ENCODE measurements around the gene ASXL3. TPM values are rescaled to one million over a fixed set of nuclear protein-coding genes. Genes with fewer than 3 reads are reported as not detected.

ASXL3 gene
- total RNA-seq, 2 donors from 2014 or later: 1.3 to 4.4 TPM

DNA sequence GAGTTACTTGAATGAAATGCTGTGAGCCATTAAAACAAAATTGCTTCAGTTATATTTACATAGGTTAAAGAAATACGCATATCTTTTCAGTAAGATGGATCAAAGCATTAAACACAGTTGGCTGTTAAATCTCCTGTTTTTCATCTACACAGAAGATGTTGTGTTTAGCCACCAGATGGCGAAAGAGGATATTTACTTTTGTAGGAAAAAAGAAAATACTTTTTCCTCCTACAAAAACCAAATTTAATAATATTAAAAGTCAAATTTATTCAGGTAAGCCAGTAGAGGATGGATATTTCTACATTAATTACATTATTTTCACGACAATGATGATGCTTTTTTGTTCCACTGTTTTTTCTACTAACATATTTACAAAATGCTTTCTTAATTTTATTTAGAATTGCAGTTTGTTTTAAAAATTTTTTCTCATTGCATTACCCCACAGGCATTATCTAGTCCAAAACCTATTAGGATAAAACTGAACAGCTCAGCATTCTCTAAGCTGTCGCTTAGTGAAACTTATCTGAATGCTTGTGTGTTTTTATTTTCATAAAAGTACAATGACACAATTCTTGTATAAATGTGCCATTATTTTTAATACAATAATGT lies 173.7 kb downstream of the ASXL3 start:
- ATAC-seq: no peak
- intact Hi-C loops (cut with DNase I, micrococcal nuclease): no loop called here
- DNase-seq: no peak

DNA sequence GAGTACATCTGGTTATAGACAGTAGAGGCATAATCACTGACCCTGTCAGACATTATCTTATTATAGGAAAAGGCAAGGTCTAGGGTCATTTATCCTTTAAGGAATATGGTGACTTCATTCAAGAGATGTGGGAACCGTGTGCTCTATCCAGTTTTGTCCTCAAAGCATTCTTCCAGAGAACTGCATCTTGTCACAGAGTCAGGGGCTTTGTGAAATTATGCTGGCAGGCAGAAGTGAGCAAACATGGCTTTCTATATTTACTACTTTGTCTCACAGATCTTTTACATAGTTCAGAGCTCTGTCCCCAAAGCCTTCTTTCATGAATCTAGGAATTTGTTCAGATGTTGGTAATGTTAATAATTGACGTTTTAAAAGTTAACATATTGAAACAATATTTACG lies 177.4 kb downstream of the ASXL3 start:
- DNase-seq (no peak), ATAC-seq (no peak)
- intact Hi-C loops (cut with DNase I, micrococcal nuclease): no loop called here

DNA sequence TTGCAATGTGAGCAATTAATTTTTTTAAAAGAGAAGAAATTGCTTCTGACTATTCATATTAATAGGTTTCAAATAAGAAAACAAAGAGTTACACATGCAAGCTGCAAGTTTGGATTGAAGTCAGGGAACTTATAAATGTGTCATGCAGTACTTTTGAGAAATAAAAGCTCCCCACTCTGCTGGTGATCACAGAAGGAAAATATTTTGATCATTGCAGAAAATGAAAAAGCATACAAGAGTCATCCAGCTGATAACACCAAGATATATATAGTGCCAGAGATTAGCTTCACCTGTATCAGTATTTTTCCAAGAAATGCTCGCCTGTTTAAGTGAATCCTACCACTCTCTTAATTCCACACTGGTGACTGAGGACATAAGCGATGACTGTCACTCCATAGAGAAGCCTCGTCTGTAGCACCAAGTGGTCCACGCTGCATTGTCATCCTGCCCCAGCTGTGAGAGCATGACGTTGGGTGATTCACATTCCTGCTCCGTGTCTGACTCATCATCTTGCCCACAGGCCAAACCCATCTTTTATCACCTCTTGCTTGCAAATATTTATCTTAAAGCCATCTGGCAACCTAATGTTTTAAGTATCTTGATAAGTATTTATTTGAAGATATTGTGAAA lies 178.0 kb downstream of the ASXL3 start:
- DNase-seq (peak in 1 of 2 donors; percentile 34), ATAC-seq (peak; percentile 92)
- intact Hi-C loops (cut with DNase I, micrococcal nuclease): no loop called here

- DNase-seq (no peak), ATAC-seq (no peak)
- intact Hi-C loops (cut with DNase I, micrococcal nuclease): no loop called here
These were observed 179.0 kb downstream of the ASXL3 start for GRCh38 chr18:33757037-33757436.

DNA sequence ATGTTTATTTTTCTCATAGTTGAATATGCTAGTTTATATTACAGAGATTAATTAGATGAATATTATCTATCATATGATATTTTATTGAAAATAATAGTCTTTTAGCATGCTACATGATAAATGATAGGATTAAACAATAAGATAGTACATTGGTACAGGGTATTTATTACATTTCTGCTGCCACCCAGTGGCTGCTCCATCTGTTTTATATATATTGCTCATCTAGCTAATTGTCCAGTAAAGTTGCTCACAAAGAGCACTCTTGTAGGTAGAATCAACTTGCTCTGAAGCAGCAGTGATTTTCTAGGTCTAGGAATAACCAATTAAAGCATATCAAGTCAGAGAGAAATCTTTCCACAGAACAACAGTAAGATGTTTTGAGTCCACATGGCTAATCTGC lies 183.3 kb downstream of the ASXL3 start:
- DNase-seq (peak in 1 of 2 donors; percentile 54), ATAC-seq (peak; percentile 69)
- intact Hi-C loops (cut with DNase I, micrococcal nuclease): loop anchor here in 1 of 2 donors (10.0 kb wide), 1 partner anchor 527 kb away; no protein-coding TSS in a partner anchor

DNA sequence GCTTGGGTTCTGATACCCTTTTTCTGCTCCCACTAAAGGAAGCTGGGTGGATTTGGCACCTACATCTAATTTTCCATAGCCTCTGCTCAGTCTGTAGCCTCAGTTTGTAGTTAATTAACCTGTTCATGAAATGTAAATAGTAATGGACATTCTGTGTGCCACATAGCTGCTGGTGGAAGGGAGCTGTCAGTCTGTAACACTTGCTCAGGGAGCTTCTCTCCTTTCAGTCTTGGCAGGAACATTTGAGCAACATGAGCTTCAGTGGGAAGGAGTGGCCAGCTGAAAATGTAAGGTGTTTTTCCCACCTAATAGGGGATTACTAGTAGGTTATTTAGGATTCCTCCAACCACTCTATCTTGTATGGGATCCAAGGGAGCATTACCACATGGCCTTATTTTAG lies 203.4 kb downstream of the ASXL3 start:
- ATAC-seq (no peak), DNase-seq (no peak)
- intact Hi-C loops (cut with DNase I, micrococcal nuclease): no loop called here

Other genes with a start within 250 kb of the ASXL3 start
- under 1 TPM in 1 of 2 donors, not detected in 1; 0.36 TPM for gene CCDC178, start 137.5 kb upstream of the ASXL3 start, total RNA-seq